ENCODE data around the gene TTLL10.
"Not testable (repeated sequence)": the region's sequence is repeated elsewhere in the genome, so short reads cannot be mapped to it uniquely, and the experiment has no call there.

TTLL10 gene

DNA sequence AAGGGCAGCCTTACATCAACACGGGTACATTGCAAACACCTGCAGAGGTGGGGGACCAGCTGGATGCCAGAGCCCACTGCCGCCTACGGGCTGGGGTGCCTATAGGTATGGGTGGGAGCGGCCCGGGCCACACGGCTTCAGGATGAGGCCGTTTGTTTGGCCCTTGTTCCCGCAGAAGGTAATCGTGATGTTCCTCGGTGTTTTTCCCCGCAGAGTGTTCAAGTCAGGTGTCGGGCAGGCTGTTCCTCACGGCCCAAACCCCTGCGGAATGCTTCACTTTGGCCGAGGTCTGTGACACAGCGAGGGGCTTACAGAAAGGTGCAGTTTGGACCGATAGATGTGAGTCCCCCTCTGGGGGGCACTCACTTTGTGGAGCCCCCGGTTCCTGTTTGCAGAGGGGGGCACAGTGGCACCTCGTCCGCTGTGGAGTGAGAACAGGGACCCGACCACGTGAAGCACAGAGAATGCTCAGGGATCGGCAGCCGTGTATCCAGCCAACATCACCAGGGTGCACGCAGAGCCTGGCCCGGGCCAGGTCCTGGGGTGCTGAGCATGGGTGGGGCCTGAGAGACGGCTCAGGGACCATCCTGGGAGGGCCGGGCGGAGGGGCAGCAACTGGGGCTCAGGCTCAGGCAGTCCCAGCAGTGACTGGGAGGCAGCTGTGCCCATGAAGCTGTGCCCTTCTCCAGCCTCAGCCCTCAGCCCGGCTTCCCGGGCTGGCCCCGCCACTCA lies 453 bp upstream of the TTLL10 start:
- no peak for DNase-seq

DNA sequence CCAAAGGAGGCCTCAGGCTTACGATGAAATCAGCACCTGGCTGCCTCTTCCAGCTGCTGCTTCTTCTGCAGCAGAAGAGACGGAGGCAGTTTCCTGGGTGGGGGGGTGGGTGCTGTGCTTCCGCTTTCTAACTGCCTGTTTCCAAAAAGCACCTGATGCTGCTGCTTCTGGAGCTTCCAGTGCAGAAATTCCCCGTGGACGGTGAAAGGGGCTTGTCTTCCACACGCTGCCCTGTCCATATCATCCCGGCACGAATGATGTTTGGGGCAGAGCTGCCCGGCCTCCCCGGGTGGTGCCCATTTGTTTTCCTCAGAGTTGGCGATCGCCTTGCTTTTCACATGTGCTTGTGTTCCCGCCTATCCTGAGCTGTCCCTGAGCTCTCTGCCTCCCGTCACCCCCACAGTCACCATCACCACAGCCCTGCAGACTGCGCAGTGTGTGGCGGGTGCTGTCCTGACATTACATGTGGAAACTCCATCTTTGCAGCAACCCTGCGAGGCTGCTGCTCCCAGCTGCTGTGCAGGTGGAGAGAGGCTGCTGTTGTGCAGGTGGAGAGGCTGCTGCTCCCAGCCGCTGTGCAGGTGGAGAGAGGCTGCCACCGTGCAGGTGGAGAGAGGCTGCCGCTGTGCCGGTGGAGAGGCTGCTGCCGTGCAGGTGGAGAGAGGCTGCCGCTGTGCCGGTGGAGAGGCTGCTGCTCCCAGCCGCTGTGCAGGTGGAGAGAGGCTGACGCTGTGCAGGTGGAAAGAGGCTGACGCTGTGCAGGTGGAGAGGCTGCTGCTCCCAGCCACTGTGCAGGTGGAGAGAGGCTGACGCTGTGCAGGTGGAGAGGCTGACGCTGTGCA lies 1.8 kb downstream of the TTLL10 start:
- DNase-seq = no peak

DNA sequence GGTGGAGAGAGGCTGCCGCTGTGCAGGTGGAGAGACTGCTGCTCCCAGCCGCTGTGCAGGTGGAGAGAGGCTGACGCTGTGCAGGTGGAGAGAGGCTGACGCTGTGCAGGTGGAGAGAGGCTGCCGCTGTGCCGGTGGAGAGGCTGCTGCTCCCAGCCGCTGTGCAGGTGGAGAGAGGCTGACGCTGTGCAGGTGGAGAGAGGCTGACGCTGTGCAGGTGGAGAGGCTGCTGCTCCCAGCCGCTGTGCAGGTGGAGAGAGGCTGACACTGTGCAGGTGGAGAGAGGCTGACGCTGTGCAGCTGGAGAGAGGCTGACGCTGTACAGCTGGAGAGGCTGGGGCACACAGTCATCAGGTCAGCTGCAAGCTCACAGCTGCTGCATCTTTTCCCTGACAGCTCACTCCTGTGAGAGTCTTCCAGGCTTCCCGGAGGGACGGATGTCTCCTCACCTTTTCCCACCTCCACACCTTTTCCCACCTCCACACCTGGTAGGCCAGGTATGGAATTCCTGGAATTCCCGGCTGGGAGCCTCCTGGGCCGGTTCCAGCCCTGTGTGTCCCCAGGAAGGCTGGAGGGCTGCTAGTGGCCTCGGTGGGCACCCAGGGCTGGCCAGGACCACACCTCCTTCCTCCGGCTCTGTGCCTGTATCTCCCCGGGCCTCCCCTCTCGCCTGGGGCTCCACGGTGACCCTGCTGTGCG lies 2.5 kb downstream of the TTLL10 start:
- not testable (repeated sequence) for DNase-seq

- DNase-seq = no peak
These were observed 3.3 kb downstream of the TTLL10 start for GRCh38 chr1:1176931-1177330.

DNA sequence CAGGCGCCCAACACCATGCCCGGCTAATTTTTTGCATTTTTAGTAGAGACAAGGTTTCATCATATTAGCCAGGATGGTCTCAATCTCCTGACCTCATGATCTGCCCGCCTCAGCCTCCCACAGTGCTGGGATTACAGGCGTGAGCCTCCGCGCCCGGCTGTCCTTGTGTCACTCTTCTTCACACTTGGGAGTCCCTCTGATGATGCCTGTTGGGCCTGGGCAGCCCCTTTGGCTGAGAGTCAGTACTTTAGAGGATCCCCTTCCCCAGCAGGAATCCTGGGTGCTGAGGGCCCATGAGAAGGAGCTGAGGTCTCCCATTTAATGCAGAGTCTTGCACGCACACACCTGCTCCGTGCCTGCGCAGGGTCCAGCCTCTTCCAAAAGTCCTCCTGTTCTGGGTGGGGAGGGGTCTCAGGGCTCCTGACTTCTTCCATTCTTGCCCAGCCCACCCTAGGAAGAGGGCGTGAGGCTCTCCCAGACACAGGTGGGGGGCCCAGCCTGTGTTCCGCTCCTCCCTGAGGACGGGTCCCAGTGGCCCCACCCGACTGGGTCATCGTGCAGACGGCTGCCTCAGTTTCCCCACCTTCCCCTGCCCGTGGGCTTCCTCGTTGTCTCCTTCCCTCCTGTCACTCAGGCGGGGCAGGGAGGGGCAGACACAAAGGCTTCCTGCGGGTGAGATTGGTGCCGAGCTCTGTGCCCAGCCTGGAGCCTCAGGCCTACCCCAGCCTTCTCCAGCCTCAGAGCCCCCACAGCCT lies 3.9 kb downstream of the TTLL10 start:
- DNase-seq = no peak

- DNase-seq = no peak
These were observed 5.2 kb downstream of the TTLL10 start for GRCh38 chr1:1178794-1179331.

- DNase-seq = no peak
These were observed 5.8 kb downstream of the TTLL10 start for GRCh38 chr1:1179346-1179982.

- no peak for DNase-seq
These were observed 6.5 kb downstream of the TTLL10 start for GRCh38 chr1:1179983-1180861.

DNA sequence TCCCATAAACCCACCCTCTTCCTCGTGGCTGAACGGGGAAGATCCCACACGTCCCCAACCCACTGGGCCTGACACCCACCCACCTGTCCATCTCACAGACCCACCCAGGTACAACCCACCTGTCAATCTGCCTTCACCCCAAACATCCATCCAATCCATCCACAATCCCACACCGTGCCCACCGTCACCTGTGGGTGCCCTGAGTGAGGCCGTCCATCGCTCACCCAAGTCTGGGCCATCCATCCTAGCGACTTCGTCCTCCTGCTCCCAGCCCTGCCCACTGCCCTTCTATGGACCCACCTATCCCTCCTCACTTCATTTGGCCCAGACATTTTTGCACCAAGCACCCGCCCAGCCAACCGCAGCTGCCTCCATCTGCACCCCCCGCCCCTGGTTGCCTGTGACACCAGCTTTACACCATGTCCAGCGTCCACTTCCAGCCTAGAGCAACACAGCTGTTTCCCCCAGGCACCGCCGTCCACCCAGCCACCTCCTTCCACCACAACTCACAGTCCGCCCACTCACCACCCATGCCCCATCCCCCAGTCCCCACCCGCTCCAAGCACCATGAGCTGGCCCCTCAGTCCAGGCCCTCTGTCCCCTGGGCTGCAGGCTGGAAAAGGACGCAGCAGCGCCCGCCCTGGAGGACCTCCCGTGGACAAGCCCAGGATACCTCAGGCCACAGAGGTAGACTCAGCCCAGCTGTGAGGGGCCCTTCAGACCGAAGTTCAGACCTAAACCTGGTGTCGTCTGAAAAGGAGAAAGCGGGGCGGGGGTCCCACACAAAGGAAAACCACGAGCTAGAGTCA lies 7.7 kb downstream of the TTLL10 start:
- DNase-seq = no peak

GRCh38 chr1:1181938-1182410 lies 8.3 kb downstream of the TTLL10 start:
- no peak for DNase-seq

GRCh38 chr1:1182491-1183220 lies 9.0 kb downstream of the TTLL10 start:
- DNase-seq = no peak

DNA sequence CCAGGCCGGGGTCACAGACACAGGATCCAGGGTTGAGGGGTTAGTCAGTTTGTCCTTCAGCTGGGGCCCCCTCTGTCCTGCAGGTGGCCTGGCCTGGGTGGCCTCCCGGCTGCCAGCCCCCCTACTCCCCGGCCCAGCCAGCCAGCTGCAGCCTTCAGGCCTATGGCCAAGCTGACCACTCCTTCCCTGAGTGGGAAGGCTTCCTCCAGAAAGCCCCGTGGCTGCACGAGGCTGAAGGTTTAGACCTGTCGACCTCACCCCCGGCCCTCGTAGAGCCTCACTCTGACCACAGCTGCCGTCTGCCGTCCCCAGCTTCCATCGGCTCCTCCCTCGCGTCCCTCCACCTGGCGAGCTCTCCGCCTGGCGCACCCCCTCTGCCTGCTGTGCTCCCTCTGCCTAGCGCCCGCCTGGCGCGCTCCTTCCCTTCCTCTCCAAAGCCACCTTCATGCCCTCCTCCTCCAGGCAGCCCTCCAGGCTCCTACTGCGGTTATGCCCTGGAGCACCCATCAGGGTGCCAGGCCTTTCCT lies 9.6 kb downstream of the TTLL10 start:
- no peak for DNase-seq

DNA sequence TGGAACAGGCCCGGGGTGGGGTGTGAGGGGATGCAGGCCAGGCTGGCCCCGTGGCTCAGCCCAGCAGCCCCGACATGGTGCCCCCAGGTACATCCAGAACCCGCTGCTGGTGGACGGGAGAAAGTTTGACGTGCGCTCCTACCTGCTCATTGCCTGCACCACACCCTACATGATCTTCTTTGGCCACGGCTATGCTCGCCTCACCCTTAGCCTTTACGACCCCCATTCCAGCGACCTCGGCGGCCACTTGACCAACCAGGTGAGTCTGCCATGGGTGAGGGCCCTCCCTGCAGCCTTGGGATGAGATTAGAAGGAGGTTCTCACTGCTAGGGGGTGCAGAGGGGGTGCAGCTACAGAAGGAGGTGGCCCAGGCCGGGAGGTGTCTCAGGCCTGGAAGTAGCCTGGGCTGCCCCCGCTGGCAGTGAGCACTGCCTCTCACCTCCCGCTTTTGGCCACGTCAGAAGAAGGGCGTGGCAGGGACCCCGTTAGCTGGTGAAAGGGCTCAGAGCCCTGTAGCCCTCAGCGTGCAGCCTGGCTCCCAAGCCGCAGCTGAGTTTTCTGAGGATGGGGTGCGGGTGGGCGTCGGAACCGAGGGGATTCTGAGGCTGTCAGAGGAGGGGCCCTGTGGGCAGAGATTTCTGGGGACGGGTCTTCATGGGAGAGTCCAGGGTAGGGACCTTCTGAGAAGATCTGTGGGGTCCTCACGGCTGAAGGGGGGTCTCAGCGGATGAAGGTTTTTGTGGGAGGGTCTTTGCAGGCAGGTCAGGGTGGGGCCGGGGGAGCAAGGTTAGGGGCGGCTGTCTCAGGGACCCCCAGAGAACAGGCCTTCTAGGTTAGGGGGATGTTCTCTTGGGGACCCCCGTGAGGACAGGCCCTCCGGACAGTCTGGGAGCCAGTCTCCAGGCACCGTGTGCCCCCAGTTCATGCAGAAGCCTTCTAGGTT lies 10.4 kb downstream of the TTLL10 start:
- no peak for DNase-seq

- DNase-seq = no peak
These were observed 11.6 kb downstream of the TTLL10 start for GRCh38 chr1:1185101-1185765.

DNA sequence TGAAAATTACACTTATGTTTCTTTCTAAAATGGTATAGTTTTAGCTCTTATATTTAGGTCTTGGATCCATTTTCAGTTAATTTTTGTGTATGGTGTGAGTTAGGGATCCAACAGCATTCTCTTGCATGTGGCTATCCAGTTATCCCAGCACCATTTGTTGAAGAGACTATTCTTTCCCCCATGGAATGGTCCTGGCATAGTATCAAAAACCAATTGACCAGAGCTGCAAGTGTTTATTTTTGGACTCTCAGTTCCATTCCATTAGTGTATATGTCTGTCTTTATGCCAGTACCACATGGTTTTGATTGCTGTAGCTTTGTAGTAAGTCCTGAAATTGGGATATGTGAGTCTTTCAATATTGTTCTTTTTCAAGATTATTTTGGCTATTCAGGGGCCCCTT lies 14.3 kb downstream of the TTLL10 start:
- DNase-seq = no peak

DNA sequence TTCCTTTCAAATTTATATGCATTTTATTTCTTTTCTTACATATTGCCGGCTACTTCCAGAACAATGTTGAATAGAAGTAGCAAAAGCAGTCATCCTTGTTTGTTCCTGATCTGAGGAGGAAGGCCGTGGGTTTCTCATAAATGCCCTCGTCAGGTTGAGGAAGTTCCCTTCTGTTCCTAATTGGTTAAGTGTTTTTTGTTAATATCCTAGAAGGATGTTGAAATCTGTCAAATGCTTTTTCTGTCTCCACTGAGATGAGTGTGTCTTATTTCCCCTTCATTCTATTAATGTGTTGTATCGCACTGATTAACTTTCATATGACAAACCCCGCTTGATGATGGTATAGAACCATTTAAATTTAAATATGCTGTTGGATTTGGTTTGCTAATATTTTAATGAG lies 15.4 kb downstream of the TTLL10 start:
- DNase-seq = no peak

- DNase-seq = no peak
These were observed 18.1 kb downstream of the TTLL10 start for GRCh38 chr1:1191734-1192133.
